ENCODE measurements around the gene SPATA2L. TPM values are rescaled to one million over a fixed set of nuclear protein-coding genes. Genes with fewer than 3 reads are reported as not detected.

The SPATA2L gene
- total RNA-seq, 4 donors from 2014 or later, result 6.1 to 26.1 (median 8.9) TPM

GRCh38 chr16:89732918-89733242 lies 31.4 kb upstream of the SPATA2L start:
- no peak for DNase-seq
- TF ChIP-seq POLR2A (IDR thresholded peaks at IDR 0.05) (no peak), CTCF (IDR thresholded peaks at IDR 0.05) (no peak)
- H3K27me3 ChIP-seq, result no peaks in the 10 kb centered on the region
- WGBS, 2 donors, result 93 to 97% methylated on average over 6 to 9 of the region's 9 CpGs
- no peak overlapping the region for H3K4me3 ChIP-seq
- H3K9me3 ChIP-seq, result no peaks in the 10 kb centered on the region
- H3K27ac ChIP-seq, result no peak overlapping the region
- no peaks in the 10 kb centered on the region for H3K4me1 ChIP-seq
- intact Hi-C loops (cut with DNase I), result no loop called here
- H3K36me3 ChIP-seq, result peaks cover 59 to 100% (median 83%) of the 10 kb centered on the region in 3 donors

- Histone ChIP-seq H3K36me3 (peaks cover 59 to 100% (median 83%) of the 10 kb centered on the region in 3 donors), H3K27ac (no peak overlapping the region), H3K9me3 (no peaks in the 10 kb centered on the region), H3K27me3 (no peaks in the 10 kb centered on the region), H3K4me3 (no peak overlapping the region), H3K4me1 (no peaks in the 10 kb centered on the region)
- TF ChIP-seq CTCF (IDR thresholded peaks at IDR 0.05) (no peak), POLR2A (IDR thresholded peaks at IDR 0.05) (no peak)
- 88 to 89% methylated on average over 23 of the region's 24 CpGs for WGBS, 2 donors
- no peak for DNase-seq
- intact Hi-C loops (cut with DNase I), result no loop called here
These were observed 30.8 kb upstream of the SPATA2L start for GRCh38 chr16:89732142-89732917.

GRCh38 chr16:89730610-89731234 lies 29.2 kb upstream of the SPATA2L start:
- Histone ChIP-seq H3K9me3 (no peaks in the 10 kb centered on the region), H3K27me3 (no peaks in the 10 kb centered on the region), H3K4me1 (peaks cover 0 to 14% (median 0%) of the 10 kb centered on the region in 3 donors), H3K36me3 (peaks cover 56 to 100% (median 78%) of the 10 kb centered on the region in 3 donors), H3K4me3 (no peak overlapping the region), H3K27ac (no peak overlapping the region)
- no peak for TF ChIP-seq CTCF (IDR thresholded peaks at IDR 0.05)
- no peak for TF ChIP-seq POLR2A (IDR thresholded peaks at IDR 0.05)
- 71 to 76% methylated on average over 6 to 8 of the region's 22 CpGs for WGBS, 2 donors
- intact Hi-C loops (cut with DNase I), result no loop called here
- no peak for DNase-seq

GRCh38 chr16:89729863-89730593 lies 28.5 kb upstream of the SPATA2L start:
- Histone ChIP-seq H3K4me3 (no peak overlapping the region), H3K9me3 (no peaks in the 10 kb centered on the region), H3K36me3 (peaks cover 50 to 100% (median 75%) of the 10 kb centered on the region in 3 donors), H3K27ac (no peak overlapping the region), H3K4me1 (peaks cover 0 to 21% (median 0%) of the 10 kb centered on the region in 3 donors), H3K27me3 (no peaks in the 10 kb centered on the region)
- no peak for TF ChIP-seq CTCF (IDR thresholded peaks at IDR 0.05)
- TF ChIP-seq POLR2A (IDR thresholded peaks at IDR 0.05), result no peak
- no peak for DNase-seq
- 78% methylated on average over 8 to 12 of the region's 14 CpGs for WGBS, 2 donors
- intact Hi-C loops (cut with DNase I), result no loop called here

- Histone ChIP-seq H3K4me1 (peaks cover 2 to 29% (median 2%) of the 10 kb centered on the region in 3 donors), H3K27ac (no peak overlapping the region), H3K27me3 (no peaks in the 10 kb centered on the region), H3K36me3 (peaks cover 44 to 100% (median 72%) of the 10 kb centered on the region in 3 donors), H3K4me3 (no peak overlapping the region), H3K9me3 (no peaks in the 10 kb centered on the region)
- intact Hi-C loops (cut with DNase I), result no loop called here
- TF ChIP-seq CTCF (IDR thresholded peaks at IDR 0.05) (no peak), POLR2A (IDR thresholded peaks at IDR 0.05) (no peak)
- DNase-seq, result no peak
- 88 to 98% methylated on average over 9 to 13 of the region's 18 CpGs for WGBS, 2 donors
These were observed 27.8 kb upstream of the SPATA2L start for GRCh38 chr16:89729293-89729692.

Measured in esophagus squamous epithelium (tissue), 5 donors.